Hindlimb muscle (tissue), 1 donor: ENCODE measurements around the gene RAPGEF2. TPM values are rescaled to one million over a fixed set of nuclear protein-coding genes. Genes with fewer than 3 reads are reported as not detected.
"Not testable (repeated sequence)": the region's sequence is repeated elsewhere in the genome, so short reads cannot be mapped to it uniquely, and the experiment has no call there.

Experiments used
- DNase-seq: peaks from one replicate; pipeline ENCODE4 v3.0.0-alpha.2; 2013
- polyA plus RNA-seq: library from polyadenylated mRNA; unstranded; fragments of 120-200 nt; gene quantifications from one replicate; pipeline ENCODE4 v1.2.1, GENCODE V29; 2013; ENCODE audit not compliant: insufficient read length

Gene RAPGEF2
- polyA plus RNA-seq, 1 donor, result 27.6 TPM

GRCh38 chr4:159141193-159141592, 38.3 kb downstream of the RAPGEF2 start:
- DNase-seq, result no peak

DNA sequence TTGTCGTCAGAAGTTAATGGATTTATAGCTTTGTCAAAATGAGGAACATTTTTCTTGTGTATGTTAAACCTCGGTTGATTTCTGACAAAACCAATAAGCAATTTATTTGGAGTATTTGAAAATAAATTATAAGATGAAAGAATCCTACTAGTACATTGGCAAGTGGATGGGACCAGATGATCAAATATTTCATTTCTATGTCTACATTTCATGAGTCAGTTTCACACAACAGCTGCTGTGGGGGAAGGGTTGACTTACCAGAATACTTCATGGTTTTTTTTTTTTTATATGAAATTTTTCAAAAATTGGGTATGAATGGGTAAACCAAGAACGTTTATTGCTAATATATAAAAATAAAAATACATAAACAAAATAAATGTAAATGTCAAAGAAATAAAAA, 39.4 kb downstream of the RAPGEF2 start:
- DNase-seq, result peak; percentile 9

- DNase-seq, result no peak
These were observed 40.0 kb downstream of the RAPGEF2 start for GRCh38 chr4:159142681-159143384.

DNA sequence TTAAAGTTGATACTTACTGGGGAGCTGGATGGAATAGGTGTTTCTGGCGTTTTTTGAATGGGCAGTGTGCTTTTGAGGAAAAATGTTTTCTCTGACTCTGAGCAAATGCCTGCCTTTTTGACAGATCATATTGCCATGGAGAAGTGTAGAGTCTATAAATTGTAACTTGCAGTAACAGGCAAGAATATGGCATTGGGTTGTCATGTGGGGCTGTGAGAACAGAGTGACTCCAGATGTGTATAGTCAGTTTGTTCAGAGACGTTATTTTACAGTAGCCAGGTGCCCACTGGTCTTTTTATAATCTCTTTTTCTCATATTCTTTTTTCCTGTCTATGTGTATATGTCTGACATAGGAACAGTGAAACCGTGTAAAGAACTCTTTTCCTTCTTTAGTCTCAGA, 40.8 kb downstream of the RAPGEF2 start:
- DNase-seq, result no peak

- DNase-seq, result no peak
These were observed 41.3 kb downstream of the RAPGEF2 start for GRCh38 chr4:159144112-159144694.

- no peak for DNase-seq
These were observed 42.6 kb downstream of the RAPGEF2 start for GRCh38 chr4:159145318-159145991.

DNA sequence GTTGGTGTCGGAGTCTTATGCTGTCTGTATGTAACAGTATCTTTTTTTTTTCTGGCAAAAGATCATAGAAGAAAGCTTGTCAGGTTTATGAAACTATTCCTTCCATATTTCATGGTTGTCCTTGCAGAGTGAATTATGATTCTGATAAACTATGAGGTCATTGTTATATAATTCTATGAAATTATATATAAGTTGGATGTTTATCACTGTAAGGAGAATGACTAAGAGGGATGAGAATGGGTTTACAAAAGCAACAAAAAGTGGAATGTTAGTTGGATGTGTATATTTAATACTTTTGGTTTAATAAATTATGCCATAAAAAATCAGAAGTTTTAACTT, 43.1 kb downstream of the RAPGEF2 start:
- DNase-seq, result no peak

- DNase-seq, result no peak
These were observed 43.6 kb downstream of the RAPGEF2 start for GRCh38 chr4:159146488-159146887.

- DNase-seq, result no peak
These were observed 45.6 kb downstream of the RAPGEF2 start for GRCh38 chr4:159148441-159148840.

DNA sequence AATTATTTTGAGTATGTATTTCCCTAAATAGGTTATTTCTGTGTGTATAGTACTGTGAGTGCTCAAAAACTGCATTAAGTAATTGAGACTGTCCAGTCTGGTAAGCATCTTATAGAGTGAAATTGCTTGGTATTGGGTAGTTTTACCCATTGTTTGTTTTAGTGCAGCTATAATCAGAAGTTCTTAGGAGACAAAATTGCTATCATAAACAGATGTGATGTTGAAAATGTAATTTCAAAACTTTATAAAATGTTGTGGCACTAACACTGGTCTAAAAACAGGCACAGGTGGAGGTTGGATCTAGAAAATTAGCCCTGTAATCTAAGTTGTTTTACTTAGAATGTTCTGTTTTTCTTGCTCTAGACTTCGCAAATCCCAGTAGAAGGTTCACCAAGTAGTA, 46.8 kb downstream of the RAPGEF2 start:
- DNase-seq, result no peak

DNA sequence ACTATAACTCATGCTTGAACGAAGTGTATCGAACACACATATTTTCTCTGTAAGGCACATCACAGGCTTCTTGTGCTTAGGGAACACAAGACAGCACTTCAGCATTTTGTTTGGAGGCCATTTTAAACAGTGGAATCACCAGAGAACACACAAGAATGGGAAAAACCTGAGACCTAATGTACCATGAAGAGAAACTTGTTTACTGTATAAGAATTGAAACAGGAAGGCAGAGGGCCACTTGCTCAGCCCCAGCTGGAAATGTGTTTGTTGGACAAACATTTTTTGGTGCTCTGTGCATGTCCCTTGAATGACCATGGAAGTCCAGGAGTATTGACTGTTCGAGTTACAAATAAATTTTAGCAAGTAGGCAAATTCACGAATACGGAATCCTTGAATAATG, 47.5 kb downstream of the RAPGEF2 start:
- no peak for DNase-seq

DNA sequence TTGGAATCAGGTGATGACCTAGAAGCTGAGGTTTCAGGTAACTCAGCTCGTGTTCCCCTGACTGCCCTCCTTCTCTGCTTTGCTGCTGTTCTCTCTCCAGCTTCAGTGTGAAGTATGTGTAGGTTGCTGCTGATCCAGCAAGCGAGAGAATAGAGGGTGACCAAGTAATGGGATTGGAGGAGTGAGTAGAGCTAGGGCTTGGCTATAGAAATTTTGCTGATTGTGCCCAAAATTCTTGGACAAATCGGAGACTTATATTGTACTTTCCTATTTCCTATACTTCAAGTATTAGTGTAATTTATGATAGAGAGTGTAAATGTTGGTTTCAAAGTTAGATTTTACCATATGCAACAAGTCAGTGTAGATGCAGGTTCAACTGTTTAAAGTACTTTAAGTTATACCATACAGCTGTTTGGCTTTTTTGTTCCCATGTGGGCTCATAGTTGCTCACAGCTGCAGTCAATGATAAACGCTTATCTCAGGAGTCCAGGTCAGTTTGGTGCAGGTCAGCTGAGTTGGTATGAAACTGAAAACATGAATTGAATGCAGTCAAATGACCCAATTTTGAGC, 48.0 kb downstream of the RAPGEF2 start:
- DNase-seq, result no peak

DNA sequence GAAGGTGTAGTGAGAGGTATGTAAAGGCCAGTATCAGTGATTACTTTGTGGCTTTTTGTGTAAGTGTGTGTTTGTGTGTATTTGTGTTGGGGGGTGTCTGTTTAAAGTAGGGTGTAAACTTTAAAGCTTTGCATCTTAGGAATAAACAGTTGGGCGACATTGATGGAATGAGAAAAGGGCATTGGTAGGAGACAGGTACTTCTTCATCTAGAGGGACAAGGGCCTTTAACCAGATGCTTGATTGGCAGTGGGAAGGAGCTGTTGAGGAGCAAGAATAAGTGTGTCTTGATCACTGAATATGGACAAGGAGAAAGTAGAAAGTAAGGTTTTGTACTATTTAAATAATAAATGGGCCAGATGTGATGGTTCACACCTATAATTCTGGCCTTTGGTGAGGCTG, 48.8 kb downstream of the RAPGEF2 start:
- DNase-seq, result no peak

GRCh38 chr4:159152181-159152580, 49.3 kb downstream of the RAPGEF2 start:
- DNase-seq, result no peak

DNA sequence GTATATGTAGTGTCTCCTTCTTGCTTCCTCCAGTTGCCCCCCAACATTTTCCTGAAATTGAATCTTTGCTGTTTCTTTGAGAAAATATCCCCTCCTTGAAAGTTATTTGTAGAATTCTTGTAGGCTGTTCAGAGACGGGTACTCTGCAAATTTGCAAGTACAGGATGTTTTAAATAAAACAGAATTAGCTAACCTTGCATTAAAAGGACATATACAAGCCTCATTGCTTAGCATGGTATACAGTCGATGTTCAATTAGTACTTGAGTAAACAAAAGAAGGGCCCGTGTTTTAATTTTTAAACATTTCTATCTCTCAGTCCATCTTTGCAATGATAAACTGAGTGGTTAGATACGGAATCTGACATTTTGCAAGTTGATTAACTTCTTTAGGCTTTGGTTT, 50.8 kb downstream of the RAPGEF2 start:
- DNase-seq, result no peak

DNA sequence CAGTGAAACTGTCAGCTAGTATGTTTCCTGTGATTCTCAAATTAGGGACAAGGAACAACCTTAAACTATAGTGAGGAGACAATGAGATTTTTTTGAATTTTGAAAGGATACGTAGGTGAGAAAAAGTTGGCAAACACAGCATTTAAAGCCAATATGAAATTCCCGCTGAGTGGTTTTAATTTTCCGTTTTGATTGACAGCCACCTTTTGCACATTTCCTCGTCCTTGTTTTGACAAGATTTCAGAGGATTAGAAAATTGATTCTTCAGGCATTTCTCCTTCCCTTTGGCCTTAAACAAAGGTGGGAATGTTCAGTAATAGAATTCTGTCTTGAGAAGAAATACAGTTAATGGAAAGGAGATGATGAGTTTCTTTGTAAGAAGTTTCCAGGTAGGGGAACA, 52.2 kb downstream of the RAPGEF2 start:
- no peak for DNase-seq

GRCh38 chr4:159158083-159158617, 55.3 kb downstream of the RAPGEF2 start:
- no peak for DNase-seq

DNA sequence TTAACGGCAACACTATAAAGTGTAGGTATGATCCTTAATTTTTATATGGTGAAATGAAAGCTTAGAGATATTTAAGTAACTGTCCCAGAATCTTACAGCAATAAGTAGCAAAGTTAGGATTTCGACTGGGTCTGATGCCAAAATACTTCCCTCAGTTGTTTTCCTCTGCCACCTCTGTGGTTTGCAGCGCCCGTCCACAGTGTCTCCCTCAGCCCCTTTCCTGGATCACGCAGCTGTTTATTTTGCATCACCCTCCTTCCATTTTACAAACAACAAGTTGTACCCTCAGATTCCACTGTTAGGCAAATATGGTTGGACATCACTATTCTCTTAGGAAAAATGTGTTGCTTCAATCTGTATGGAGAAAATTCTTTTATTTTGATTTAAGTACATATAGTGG, 56.1 kb downstream of the RAPGEF2 start:
- no peak for DNase-seq

- DNase-seq, result no peak
These were observed 56.7 kb downstream of the RAPGEF2 start for GRCh38 chr4:159159611-159160010.

GRCh38 chr4:159160242-159160641, 57.4 kb downstream of the RAPGEF2 start:
- no peak for DNase-seq

- not testable (repeated sequence) for DNase-seq
These were observed 58.6 kb downstream of the RAPGEF2 start for GRCh38 chr4:159161436-159161835.

- no peak for DNase-seq
These were observed 59.7 kb downstream of the RAPGEF2 start for GRCh38 chr4:159162576-159162975.

- DNase-seq, result no peak
These were observed 60.6 kb downstream of the RAPGEF2 start for GRCh38 chr4:159163521-159163920.
